HG03558 (cell line): ENCODE data around the gene TAF11L7.
"Not testable (repeated sequence)": the region's sequence is repeated elsewhere in the genome, so short reads cannot be mapped to it uniquely, and the experiment has no call there.

ENCODE experiments used
- ATAC-seq: cut with Tn5 transposase; IDR thresholded peaks from one replicate; pipeline ENCODE4 v1.9.1; 2021; ENCODE audit warnings: moderate number of reproducible peaks; ENCODE audit not compliant: unreplicated experiment; ENCODE audit errors: extremely low read depth

Gene TAF11L7

DNA sequence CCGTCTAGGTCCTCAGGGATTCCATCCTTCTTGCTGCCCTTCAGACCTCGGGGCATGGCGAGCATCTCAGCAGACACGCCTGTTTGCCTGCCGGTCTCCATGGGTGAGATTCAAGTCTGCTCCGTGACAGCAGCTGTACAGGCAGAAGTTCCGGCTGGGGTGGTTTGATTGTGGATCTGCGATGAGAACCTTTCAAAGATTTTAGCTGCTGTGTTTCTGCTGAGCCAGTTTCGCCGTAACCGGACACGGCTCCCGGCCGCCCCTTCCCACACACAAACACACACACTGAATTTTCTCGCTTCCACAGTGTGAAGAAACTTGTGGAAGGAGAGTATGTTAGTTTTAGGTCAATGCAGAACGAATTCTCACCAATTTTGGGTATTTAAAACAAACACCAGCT lies at the start of gene TAF11L7:
TSS of gene TAF11L7 (minus strand) at position 101 of the 400 bp plus-strand sequence.
- ATAC-seq, result not testable (repeated sequence)

GRCh38 chr5:17634160-17634559 lies 48.6 kb upstream of the TAF11L7 start, which contains the start of gene TAF11L14:
Gene TAF11L14 (plus strand): TSS chr5:17634460.
- no peak for ATAC-seq

DNA sequence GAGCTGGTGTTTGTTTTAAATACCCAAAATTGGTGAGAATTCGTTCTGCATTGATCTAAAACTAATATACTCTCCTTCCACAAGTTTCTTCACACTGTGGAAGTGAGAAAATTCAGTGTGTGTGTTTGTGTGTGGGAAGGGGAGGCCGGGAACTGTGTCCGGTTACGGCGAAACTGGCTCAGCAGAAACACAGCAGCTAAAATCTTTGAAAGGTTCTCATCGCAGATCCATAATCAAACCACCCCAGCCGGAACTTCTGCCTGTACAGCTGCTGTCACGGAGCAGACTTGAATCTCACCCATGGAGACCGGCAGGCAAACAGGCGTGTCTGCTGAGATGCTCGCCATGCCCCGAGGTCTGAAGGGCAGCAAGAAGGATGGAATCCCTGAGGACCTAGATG lies 46.2 kb upstream of the TAF11L7 start, which contains the start of gene TAF11L13:
TSS of gene TAF11L13 (plus strand) at position 301 of the 400 bp plus-strand sequence.
- not testable (repeated sequence) for ATAC-seq

DNA sequence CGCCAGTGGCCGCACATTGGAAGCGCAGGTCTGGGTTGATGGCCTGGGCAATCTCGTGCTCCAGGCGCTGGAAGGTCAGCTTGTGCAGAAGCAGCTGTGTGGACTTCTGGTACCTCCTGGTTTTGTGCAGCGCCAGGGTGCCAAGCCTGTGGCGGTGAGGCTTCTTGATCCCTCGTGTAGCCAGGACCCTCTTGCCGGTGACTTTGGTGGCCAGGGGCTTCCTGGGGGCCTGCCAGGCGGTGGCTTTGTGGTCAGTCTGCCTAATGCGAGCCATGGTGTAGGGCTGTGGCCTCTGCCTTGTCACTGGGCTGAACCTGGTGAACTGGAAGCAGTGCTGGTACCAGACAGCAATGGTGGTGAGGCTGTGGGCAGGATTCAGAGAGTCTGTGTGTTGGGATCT lies 40.1 kb upstream of the TAF11L7 start:
- no peak for ATAC-seq

DNA sequence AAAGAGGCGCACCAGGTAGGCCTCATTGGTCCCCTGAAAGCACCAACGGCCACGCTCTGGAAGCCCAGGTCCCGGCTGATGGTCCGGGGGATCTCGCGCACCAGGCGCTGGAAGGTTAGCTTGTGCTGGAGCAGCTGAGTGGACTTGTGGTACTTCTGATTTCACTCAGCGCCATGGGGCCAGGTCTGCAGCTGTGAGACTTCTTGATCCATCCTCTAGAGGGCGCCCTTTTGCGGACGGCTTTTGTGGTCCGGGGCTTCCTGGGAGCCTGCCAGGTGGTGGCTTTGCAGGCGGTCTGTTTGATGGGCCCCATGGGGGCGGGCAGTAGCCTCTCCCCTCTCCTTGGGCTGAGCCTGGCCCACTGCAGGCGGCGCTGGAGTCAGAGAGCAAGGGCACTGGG lies 35.1 kb upstream of the TAF11L7 start:
- no peak for ATAC-seq

GRCh38 chr5:17619354-17619753 lies 33.8 kb upstream of the TAF11L7 start:
- no peak for ATAC-seq

DNA sequence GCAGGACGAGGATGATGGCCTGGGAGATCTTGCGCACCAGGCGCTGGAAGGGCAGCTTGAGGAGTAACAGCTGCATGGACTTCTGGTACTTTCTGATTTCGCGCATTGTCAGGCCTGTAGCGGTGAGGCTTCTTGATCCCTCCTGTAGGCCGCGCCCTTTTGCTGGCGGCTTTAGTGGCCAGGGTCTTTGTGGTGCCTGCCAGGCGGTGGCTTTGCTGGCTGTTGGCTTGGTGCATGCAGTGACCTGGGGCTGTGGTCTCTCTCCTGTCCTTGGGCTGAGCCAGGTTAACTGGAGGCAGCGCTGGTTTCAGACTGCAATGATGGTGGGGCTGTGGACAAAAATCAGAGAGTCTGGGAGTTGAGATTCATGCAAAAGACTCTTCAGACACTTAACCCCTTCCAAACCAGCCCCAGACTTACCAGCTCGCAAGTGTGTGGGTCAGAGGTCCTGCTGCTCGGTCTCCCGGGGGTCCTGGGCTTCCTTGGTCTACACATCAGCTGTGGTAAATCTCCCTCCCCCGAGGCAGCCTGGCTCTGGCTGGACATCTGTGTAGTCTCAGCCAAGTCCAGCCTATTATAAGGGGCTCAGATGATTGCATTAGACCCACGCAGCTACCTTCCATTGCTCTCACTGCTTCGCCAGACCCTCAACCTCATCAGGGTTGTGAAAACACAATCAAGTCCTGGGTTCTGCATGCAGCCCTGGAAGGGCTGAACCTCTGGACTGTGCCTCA lies 29.5 kb upstream of the TAF11L7 start:
- no peak for ATAC-seq

DNA sequence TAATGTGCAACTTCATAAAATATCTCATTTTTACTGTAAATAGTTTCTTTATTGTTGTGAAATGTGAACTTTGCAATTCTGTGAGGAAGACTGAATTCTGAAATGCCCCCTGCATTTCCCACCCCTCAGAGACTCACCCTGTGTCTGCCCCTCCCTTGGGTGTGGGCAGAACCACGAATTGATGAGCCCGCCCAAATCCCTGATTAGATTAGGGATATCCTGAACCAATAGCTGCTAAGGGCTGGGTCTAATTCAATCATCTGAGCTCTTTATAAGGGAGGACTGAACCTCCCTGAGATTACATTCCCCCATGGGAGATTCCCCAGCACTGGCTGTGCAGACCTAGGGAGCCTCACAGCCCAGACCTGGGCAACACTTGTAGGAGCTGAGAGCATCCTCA lies 24.5 kb upstream of the TAF11L7 start, which contains the start of gene TAF11L12:
TSS of gene TAF11L12 (plus strand) at position 301 of the 400 bp plus-strand sequence.
- not testable (repeated sequence) for ATAC-seq

- ATAC-seq, result not testable (repeated sequence)
Measured at GRCh38 chr5:17607461-17607860, 21.9 kb upstream of the TAF11L7 start.

DNA sequence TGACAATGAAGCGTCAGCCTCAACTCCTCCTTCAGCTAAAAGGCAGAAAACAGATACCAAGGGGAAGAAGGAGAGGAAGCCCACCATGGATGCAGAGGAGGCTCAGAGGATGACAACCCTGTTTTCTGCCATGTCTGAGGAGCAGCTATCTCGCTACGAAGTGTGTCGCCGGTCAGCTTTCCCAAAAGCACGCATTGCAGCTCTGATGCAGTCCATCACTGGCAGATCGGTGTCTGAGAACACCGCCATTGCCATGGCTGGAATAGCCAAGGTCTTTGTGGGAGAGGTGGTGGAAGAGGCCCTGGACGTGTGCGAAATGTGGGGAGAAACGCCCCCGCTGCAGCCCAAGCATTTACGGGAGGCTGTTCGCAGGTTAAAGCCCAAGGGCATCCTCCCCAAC lies 19.4 kb upstream of the TAF11L7 start:
- no peak for ATAC-seq

- not testable (repeated sequence) for ATAC-seq
Measured at GRCh38 chr5:17603880-17604279, 18.3 kb upstream of the TAF11L7 start, which contains the start of gene TAF11L11. Gene TAF11L11 (plus strand): TSS chr5:17604183.

- not testable (repeated sequence) for ATAC-seq
Measured at GRCh38 chr5:17597728-17598127, 12.2 kb upstream of the TAF11L7 start, which contains the start of gene TAF11L10. Gene TAF11L10 (minus strand): TSS chr5:17597828.

DNA sequence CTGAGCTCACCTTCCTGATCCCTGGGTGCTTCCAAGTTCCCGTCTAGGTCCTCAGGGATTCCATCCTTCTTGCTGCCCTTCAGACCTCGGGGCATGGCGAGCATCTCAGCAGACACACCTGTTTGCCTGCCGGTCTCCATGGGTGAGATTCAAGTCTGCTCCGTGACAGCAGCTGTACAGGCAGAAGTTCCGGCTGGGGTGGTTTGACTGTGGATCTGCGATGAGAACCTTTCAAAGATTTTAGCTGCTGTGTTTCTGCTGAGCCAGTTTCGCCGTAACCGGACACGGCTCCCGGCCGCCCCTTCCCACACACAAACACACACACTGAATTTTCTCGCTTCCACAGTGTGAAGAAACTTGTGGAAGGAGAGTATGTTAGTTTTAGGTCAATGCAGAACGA lies 8.7 kb upstream of the TAF11L7 start, which contains the start of gene TAF11L9:
TSS of gene TAF11L9 (minus strand) at position 140 of the 400 bp plus-strand sequence.
- not testable (repeated sequence) for ATAC-seq

GRCh38 chr5:17590860-17591259 lies 5.3 kb upstream of the TAF11L7 start, which contains the start of gene TAF11L8:
Gene TAF11L8 (minus strand): TSS chr5:17590960.
- ATAC-seq, result not testable (repeated sequence)
